Ovary (tissue), 9 donors: ENCODE results near the gene PDE5A. TPM values are rescaled to one million over a fixed set of nuclear protein-coding genes. Genes with fewer than 3 reads are reported as not detected.

ENCODE experiments used
- DNase-seq, 5 donors: peaks; one replicate each; pipeline ENCODE4 v3.0.0-alpha.2; 2019 to 2020
- H3K27ac ChIP-seq, 2 donors: fragments of 200-600 bp; one replicate each; pipeline versions ENCODE4 v1.5.1 to v1.8.0; 2019 to 2022
- H3K27me3 ChIP-seq: fragments of 200-600 bp; one replicate; pipeline ENCODE4 v1.8.0; 2022
- H3K36me3 ChIP-seq: fragments of 200-600 bp; sonication (generic); one replicate; pipeline ENCODE4 v1.5.1; 2019
- H3K4me1 ChIP-seq: one replicate; pipeline ENCODE4 v1.8.1; 2013; ENCODE audit warnings: mild to moderate bottlenecking, moderate library complexity; ENCODE audit not compliant: insufficient read depth
- H3K4me3 ChIP-seq: fragments of 200-600 bp; sonication (generic); one replicate; pipeline ENCODE4 v1.5.1; 2017
- H3K9me3 ChIP-seq, 2 donors: fragments of 200-600 bp in 1 of 2; sonication (generic) in 1 of 2; one replicate each; pipeline versions ENCODE4 v1.5.1 to v1.8.1; 2013 to 2019; ENCODE audit warnings: mild to moderate bottlenecking in 1 of 2, moderate library complexity in 1 of 2
- EP300 ChIP-seq: sonication (generic); formaldehyde crosslinking; IDR thresholded peaks from one replicate; pipeline ENCODE4 v1.6.1; 2017; ENCODE audit warnings: antibody characterized with exemption
- POLR2A ChIP-seq: fragments of 450-650 bp; IDR thresholded peaks from one replicate; pipeline ENCODE4 v1.6.1; 2017; ENCODE audit warnings: antibody characterized with exemption, mild to moderate bottlenecking, moderate library complexity
- WGBS, 3 donors: extraction: QIAGEN DNeasy Blood & Tissue Kit in 1 of 3; methylation state at CpG; one replicate each; pipeline versions ENCODE4 v1.1.5 to v1.1.7; 2013 to 2017; 5-methylcytosine and 5-hydroxymethylcytosine counted together
- intact Hi-C, 4 donors: fragments of 100-400 bp; cut with DNase I; formaldehyde crosslinking; loops; one replicate each; pipeline versions ENCODE4 v1.11.0 to v1.15.1; 2022 to 2023
- polyA plus RNA-seq, 2 donors: library from polyadenylated mRNA; stranded (reverse); fragments of 200-250 nt in 1 of 2; fragments of 350-450 nt in 1 of 2; fragmentation: Illumina TruSeq in 1 of 2; extraction: RNeasy Lipid Tissue Mini Kit (QIAGEN cat#74804) in 1 of 2; gene quantifications; one replicate each; pipeline ENCODE4 v1.2.3, GENCODE V29; 2013 to 2014
- total RNA-seq, 7 donors: library from RNA; depleted of rRNA in 2 of 7; stranded (reverse); fragments of >200 nt in 2 of 7; fragmentation: NEBNext Ultra II Directional in 3 of 7; extraction: Animal tissue kit (Norgen Biotek cat#: 25700) in 3 of 7; gene quantifications; one replicate each; pipeline versions ENCODE4 v1.1.0 to v1.2.4, GENCODE V29; 2016 to 2023
- TF ChIP-seq, protein P1 (sequence below), 3 donors: fragments of 450-650 bp in 2 of 3; fragments of 200-600 bp in 1 of 3; IDR thresholded peaks; one replicate each; pipeline versions ENCODE4 v1.5.1 to v1.8.0; 2016 to 2022; ENCODE audit warnings: antibody characterized with exemption in 3 of 3, mild to moderate bottlenecking in 1 of 3
- donor health status: DM: no; HTN: no; CAD: no; lungs with moderate emphysema.
- donor health status: DM: no; HTN: no; CAD: no.
- donor health status: Bipolar disorder and iron deficiency.
- donor health status: DM: yes; HTN: yes; CAD: no.
- donor health status: DM: no; HTN: no; CAD: no.
- donor health status: DM: yes; HTN: yes; CAD: no.

The PDE5A gene
- total and polyA plus RNA-seq, 9 donors = 4.6 to 25.3 (median 9.7) TPM

DNA sequence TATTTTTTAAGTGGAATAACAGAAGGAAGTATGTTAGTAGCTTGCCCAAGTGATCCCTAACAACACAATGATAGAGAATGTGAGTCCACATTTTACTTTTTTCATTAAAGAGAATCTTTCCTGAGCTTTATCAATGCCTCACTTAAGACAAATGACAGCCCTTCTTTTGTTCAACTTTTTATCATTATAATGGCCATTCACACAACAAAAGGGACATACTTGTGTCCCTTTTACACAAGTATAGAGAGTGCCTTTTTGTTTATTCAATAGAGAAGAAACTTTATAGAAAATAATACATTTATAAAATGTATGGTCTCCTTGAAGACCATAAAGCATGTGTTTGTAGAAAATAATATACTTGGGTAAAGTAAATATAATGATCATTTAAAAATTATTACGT is 96.3 kb downstream of the PDE5A start:
- DNase-seq = no peak
- Histone ChIP-seq H3K36me3 (no peaks in the 10 kb centered on the region), H3K4me1 (peaks cover 3% of the 10 kb centered on the region), H3K4me3 (no peak overlapping the region), H3K27ac (no peak overlapping the region), H3K27me3 (no peaks in the 10 kb centered on the region), H3K9me3 (no peaks in the 10 kb centered on the region)
- intact Hi-C loops = no loop called here
- WGBS, 3 donors = 83 to 95% (median 84%) methylated on average over 1 of the region's 1 CpG
- no peak for TF ChIP-seq EP300
- TF ChIP-seq POLR2A = no peak
- TF ChIP-seq, protein P1, sequence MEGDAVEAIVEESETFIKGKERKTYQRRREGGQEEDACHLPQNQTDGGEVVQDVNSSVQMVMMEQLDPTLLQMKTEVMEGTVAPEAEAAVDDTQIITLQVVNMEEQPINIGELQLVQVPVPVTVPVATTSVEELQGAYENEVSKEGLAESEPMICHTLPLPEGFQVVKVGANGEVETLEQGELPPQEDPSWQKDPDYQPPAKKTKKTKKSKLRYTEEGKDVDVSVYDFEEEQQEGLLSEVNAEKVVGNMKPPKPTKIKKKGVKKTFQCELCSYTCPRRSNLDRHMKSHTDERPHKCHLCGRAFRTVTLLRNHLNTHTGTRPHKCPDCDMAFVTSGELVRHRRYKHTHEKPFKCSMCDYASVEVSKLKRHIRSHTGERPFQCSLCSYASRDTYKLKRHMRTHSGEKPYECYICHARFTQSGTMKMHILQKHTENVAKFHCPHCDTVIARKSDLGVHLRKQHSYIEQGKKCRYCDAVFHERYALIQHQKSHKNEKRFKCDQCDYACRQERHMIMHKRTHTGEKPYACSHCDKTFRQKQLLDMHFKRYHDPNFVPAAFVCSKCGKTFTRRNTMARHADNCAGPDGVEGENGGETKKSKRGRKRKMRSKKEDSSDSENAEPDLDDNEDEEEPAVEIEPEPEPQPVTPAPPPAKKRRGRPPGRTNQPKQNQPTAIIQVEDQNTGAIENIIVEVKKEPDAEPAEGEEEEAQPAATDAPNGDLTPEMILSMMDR (IDR thresholded peaks at IDR 0.05) = no peak

DNA sequence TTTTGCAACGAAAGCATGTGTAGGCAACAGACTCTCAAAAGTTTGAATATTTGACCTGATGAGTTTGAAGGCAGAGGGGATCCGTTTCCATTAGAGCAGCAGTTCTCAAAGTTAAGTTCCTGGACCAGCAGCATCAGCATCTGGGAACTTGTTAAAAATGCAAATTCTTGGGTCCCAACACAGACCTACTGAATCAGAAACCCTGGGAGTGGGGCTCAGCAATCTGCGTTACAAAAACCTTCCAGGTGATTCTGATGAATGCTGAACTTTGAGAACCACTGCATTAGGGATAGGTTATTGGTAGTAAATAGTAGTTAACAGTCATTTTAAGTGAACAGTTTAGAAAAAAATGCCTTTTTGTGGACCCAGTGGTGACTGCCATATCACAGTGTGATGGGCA is 98.8 kb downstream of the PDE5A start:
- Histone ChIP-seq H3K9me3 (no peaks in the 10 kb centered on the region), H3K4me3 (no peak overlapping the region), H3K4me1 (peaks cover 5% of the 10 kb centered on the region), H3K27me3 (no peaks in the 10 kb centered on the region), H3K27ac (no peak overlapping the region), H3K36me3 (no peaks in the 10 kb centered on the region)
- no peak for DNase-seq
- intact Hi-C loops = no loop called here
- WGBS, 3 donors = 89 to 94% (median 90%) methylated on average over 3 of the region's 3 CpGs
- no peak for TF ChIP-seq EP300
- TF ChIP-seq POLR2A = no peak
- TF ChIP-seq, protein P1 (IDR thresholded peaks at IDR 0.05) = no peak

DNA sequence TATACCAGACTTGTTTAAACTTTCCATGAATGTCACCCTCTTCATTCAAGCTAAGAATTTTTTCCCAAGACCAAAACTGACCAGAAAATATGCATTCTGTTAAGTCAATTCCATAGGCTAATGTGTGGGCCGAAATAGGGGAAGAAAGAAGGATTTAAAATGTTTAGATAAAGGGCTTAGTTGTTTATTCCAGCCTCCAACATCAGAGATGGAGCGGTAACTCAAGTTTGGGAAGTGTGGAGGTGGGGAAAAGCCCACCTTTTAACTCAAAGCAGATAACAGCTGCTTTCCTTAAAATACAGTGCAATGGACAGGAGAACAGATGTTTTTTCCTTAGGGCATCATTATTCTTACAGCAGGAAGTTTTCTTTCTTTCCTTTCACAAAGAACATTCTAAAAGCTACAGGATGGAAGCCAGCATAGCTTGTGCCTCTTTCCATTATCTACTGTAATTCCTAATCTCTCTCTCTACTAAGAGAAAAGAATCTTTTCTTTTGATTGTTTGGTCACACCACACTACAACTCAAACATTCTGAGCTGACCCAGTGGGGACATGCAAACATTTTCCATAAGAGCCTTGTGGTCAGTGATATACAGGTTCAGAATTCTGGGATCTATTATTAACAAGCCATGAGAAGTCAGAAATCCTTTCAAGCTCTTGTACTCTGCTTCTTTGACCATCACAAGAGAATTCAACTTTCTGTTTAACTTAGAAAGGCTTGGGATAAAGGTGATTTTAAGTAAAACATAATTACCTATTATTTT is 101.6 kb downstream of the PDE5A start:
- Histone ChIP-seq H3K4me3 (no peak overlapping the region), H3K4me1 (peaks cover 5% of the 10 kb centered on the region), H3K36me3 (no peaks in the 10 kb centered on the region), H3K27me3 (no peaks in the 10 kb centered on the region), H3K9me3 (no peaks in the 10 kb centered on the region), H3K27ac (no peak overlapping the region)
- WGBS, 3 donors = 61 to 67% (median 67%) methylated on average over 2 of the region's 2 CpGs
- intact Hi-C loops = no loop called here
- TF ChIP-seq EP300 (no peak), POLR2A (no peak)
- TF ChIP-seq, protein P1 (IDR thresholded peaks at IDR 0.05) = no peak
- DNase-seq = no peak

DNA sequence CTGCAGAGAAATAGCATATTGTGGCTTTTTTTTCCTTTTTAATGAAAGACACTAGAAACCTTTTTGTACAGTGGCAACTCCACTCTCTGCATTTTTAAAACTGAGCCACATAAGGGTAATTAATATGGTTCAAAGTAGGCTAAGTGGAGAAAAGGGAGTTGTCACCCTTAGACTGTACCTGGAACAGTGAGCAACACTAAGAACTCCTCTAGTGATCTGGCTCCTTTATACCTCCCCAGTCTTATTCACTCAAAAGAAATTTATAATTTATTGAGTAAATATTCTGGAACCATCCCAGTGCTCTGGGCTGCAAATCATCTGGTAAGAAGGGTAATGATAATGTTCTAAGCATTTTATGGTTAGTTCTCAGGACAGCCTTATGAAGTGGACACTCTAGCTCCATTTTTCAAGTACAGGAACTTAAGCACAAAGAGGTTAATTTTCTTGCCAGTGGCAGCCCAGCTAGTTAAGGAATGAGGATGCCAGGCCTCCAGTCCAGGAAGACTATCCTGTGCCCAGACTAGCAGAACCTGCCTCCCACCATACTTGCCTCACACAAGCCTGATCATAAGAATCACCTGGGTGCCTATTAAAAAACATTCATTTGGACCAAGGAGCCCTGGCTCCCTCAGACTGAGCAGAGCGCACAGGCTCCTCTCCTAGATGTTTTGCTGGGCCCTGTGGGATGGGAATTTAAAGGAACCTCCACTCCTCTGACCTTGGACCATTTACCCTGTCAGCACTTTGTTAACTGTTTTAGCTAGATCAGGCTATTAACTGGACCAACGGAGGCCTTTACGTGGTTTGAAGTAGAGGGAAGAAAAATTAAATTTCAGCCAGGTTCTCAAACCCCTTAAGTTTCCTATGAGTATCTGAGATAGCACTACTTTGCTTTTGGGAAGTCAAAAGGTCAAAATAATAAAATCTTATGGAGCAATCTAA is 102.6 kb downstream of the PDE5A start:
- no peak for DNase-seq
- Histone ChIP-seq H3K27ac (no peak overlapping the region), H3K4me1 (peaks cover 5% of the 10 kb centered on the region), H3K27me3 (no peaks in the 10 kb centered on the region), H3K36me3 (no peaks in the 10 kb centered on the region), H3K9me3 (no peaks in the 10 kb centered on the region), H3K4me3 (no peak overlapping the region)
- no peak for TF ChIP-seq EP300
- no peak for TF ChIP-seq POLR2A
- TF ChIP-seq, protein P1 (IDR thresholded peaks at IDR 0.05) = no peak
- intact Hi-C loops = no loop called here
- 35 to 47% (median 45%) methylated on average over 3 of the region's 3 CpGs for WGBS, 3 donors
